HPDE6-E6E7 (cell line): ENCODE results near the gene ZNF334.

ENCODE experiments used
- DNase-seq: peaks from one replicate; pipeline ENCODE4 v3.0.0; 2011; ENCODE audit warnings: missing footprints; ENCODE audit errors: extremely low spot score

The ZNF334 gene

DNA sequence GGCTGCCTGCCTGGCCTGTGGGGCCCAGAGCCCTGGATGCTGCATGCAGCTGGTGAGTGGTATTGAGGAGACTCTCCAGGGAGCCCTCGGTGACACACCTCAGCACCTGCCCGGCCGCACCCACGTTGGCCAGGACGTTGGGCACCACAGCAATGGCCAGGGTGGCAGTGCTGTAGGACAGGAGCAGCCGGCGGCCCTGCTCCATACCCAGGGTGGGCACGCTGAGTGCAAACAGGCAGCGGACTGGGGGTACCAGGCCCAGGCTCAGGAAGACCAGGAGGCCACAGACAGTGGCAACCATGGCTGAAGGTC lies 32.4 kb upstream of the ZNF334 start:
- no peak for DNase-seq

GRCh38 chr20:46545077-46545826 lies 31.9 kb upstream of the ZNF334 start:
- DNase-seq: no peak

DNA sequence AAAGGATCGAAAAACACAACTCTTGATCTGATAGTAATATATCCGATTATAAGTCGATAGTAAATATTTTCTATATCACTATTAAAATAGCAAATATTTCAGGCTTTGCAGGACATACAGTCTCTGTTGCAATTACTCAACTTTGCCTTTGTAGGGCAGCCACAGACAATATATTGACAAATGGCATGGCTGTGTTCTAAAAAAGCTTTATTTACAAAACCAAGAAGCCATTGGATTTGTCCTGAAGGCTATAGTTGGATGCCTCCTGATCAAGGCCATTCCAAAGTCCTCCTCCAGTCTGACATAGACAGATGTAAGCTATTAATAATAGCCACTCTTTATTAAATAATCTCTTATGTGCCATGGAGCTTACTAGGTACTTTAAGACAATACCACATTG lies 31.2 kb upstream of the ZNF334 start:
- no peak for DNase-seq

GRCh38 chr20:46543959-46544358 lies 30.6 kb upstream of the ZNF334 start:
- DNase-seq: no peak

- DNase-seq: no peak
Measured at GRCh38 chr20:46543033-46543432, 29.7 kb upstream of the ZNF334 start.

GRCh38 chr20:46541229-46541935 lies 28.0 kb upstream of the ZNF334 start:
- DNase-seq: no peak

- DNase-seq: no peak
Measured at GRCh38 chr20:46539113-46539512, 25.8 kb upstream of the ZNF334 start.

- no peak for DNase-seq
Measured at GRCh38 chr20:46530640-46531039, 17.3 kb upstream of the ZNF334 start.

DNA sequence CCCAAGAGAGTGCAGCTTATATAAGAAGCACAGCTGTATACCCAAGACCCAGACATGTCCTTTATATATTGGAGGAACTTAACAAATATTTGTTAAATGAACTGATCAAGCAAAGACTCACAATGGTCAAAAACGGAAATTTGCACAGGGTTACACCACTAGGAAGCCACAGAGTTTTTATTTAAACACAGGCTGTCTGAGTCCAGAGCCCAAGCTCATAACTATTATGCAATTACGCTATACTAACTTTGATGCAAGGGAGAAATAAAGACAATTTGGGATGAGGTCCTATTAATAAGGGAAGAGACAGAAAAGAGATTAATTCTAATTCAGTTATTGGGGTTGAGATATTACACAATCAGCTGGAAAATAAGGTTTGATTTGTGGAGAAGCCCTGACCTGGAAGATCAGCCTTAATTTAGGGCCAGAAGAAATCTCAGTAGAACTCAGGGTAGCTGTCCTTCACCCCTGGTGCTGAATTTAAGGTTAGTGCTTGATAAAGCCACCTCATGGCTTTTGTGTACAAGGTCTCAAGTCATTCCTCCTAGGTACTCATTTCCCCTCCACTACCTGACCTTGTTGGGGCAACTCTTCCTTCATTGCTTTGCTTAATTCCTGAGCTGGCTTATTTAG lies 10.5 kb upstream of the ZNF334 start:
- DNase-seq: no peak

- DNase-seq: no peak
Measured at GRCh38 chr20:46523108-46523507, 9.7 kb upstream of the ZNF334 start.

DNA sequence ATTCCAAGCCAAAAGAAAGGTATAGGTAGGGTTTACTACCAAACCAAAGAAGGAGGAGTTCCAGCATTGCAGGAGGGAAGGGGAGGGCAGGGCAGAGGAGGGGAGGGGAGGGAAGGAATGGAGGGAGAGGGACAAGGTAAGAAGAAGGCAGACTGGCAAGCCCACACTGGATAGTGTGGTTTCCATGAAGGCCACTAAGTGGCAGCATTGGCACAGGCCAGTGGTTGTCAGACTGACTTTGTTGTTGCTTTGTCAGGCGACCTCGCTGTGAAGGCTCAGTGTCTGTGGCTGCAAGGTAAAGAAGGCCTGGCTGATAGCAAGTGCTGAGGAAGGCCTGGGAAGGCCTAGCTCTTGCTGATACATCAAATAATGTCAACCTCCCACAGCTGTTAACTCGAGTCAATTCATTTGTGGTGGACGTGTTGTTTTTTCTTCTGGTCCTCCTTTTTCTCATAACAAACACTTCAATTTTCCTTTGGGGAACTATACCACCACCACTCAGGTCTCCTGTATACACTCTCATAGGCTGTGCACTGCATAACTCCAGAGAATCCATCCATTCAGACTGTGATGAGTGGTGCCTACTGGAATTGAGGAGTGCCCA lies 7.7 kb upstream of the ZNF334 start:
- peak; percentile 71 for DNase-seq

DNA sequence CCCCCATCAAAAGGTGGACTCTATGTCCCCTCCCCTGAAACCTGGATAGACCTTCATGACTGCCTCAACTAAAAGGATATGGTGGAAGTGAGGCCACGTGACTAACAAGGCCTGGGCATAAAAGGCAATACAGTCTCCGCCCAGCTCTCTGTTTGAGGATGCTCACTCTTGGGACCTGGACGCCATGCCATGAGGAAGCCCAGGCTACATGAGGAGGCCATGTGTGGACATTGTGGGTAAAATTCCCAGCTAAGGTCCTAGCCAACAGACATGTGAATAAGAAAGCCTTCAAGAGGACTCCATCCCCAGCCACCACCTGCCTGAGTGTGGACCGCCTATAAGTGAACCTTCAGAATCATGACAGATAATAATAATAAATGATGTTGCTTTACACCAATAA lies 7.2 kb upstream of the ZNF334 start:
- DNase-seq: no peak

DNA sequence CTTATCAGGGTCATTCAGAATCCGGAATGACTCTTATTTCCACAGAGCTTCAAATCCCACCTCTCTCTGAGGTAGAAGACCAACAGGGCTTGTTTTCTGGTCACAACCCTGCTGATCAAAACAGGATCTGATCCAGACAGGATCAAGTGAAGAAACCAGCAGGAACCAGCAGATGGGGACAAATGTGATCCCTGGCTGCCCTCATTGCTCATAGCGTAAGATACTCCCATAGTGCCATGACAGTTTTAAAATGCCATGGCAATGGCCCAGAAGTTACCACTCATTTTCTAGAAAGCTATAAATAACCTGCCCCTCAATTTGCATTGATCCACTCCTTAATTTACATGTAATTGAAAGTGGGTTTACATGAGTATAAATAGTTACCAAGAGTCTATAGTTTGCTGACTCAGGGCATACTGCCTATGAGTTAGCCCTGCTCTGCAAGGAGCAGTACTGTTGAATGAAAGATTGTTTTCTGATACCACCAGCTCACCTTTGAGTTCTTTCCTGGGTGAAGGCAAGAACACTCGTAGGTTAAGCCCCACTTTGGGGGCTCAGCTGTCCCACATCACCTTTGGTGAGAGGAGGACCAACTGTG lies 6.2 kb upstream of the ZNF334 start:
- DNase-seq: no peak

DNA sequence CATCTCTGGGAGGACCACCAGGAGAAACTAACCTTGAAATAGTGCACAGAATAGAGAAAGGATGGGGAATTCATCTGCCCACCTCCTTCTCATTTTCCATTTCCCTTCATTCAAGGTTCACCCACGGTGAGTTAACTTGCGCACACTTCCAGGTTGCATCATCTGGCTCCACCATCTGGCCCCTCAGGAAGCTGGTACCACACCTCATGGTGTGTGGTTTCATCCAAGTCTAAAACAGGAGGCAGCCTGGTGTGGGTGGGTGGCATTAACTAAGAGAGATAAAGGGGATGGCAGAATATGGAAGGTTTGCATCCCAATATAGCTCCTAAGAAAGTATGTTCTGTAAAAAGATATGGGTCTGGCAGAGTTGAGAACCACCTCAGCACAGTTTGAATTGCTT lies 3.8 kb downstream of the ZNF334 start:
- DNase-seq: no peak

- no peak for DNase-seq
Measured at GRCh38 chr20:46507760-46508407, 5.5 kb downstream of the ZNF334 start.

GRCh38 chr20:46505506-46505905 lies 7.9 kb downstream of the ZNF334 start:
- DNase-seq: no peak

DNA sequence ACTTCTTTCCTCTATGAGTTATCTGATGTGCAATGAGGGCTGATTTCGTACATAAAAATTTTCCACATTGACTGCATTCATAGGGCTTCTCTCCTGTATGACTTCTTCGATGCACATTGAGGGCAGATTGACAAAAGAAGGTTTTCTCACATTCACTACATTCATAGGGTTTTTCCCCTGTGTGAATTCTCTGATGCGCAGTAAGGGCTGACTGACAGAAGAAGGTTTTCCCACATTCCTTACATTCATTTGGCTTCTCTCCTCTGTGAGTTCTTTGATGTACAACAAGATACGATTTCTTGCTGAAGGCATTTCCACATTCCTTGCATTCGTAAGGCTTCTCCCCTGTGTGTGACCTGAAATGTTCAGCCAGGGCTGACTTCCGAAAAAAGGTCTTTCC lies 11.4 kb downstream of the ZNF334 start:
- no peak for DNase-seq

GRCh38 chr20:46501337-46501942 lies 11.9 kb downstream of the ZNF334 start:
- DNase-seq: no peak

DNA sequence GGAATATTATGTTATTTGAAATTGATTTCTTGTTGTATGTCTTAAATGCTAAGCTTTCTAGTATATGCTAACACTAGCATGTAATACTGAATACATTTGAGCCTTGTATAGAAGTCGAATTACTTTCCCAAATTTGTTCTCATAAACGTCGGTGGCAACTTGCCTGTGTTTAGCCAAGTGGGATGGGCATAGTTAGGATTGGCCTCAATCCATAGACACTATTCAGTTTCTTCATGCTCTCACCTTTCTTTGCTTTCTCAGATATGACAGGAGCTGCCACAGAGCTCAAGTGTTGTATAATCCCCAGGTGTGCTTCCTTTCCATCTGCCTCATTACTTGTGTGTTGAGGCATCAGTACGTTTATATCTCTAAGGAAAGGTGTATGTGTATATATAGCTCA lies 19.3 kb downstream of the ZNF334 start:
- DNase-seq: no peak

DNA sequence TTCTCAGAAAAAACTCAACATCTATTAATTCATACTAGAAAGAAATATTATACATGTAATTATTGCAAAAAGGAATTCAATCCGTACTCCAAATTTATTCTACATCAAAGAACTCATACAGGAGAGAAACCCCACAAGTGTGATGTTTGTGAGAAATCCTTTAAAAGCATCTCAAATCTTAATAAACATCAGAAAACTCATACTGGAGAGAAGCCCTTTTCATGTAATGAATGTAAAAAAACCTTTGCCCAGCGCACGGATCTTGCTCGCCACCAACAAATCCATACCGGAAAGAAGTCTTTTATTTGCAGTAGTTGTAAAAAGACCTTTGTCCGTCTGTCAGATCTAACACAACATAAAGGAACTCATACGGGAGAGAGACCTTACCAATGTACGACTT lies 22.0 kb downstream of the ZNF334 start:
- DNase-seq: no peak

DNA sequence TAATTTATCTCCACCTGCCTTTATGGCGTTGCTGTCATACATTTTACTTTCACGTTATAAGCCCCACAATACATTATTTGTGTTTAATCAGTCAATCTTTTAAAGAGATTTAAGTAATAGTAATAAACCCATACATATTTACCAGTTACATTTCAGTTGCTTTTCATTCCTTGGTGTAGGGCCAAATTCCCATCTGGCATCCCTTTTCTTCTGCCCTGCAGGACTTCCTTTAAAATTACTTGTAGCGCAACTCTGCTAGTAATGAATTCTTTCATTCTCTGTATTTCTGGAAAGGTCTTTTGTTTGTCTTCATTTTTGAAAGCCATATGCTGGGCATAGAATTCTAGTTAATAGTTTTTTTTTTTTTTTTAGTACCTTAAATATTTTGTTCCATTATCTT lies 24.9 kb downstream of the ZNF334 start:
- DNase-seq: no peak
